CD4-positive, alpha-beta T cell treated with Interleukin-15 for 1 hour (primary cell): Measurements from ENCODE around the gene OVOL3.

ENCODE experiments used
- DNase-seq: peaks from one replicate; pipeline ENCODE4 v3.0.0-alpha.2; 2020

Gene OVOL3

GRCh38 chr19:36136964-36137686 is 26.2 kb downstream of the OVOL3 start:
- peak; percentile 36 for DNase-seq

GRCh38 chr19:36139120-36139472 is 28.2 kb downstream of the OVOL3 start:
- DNase-seq = no peak

GRCh38 chr19:36139473-36140303 is 28.7 kb downstream of the OVOL3 start, which contains the start of gene CAPNS1:
Gene CAPNS1, plus strand, starts transcription at chr19:36140066. Its CDS starts 946 bp downstream, at chr19:36141012.
- DNase-seq = peak; percentile 94

GRCh38 chr19:36140304-36141038 is 29.5 kb downstream of the OVOL3 start:
- peak; percentile 72 for DNase-seq

DNA sequence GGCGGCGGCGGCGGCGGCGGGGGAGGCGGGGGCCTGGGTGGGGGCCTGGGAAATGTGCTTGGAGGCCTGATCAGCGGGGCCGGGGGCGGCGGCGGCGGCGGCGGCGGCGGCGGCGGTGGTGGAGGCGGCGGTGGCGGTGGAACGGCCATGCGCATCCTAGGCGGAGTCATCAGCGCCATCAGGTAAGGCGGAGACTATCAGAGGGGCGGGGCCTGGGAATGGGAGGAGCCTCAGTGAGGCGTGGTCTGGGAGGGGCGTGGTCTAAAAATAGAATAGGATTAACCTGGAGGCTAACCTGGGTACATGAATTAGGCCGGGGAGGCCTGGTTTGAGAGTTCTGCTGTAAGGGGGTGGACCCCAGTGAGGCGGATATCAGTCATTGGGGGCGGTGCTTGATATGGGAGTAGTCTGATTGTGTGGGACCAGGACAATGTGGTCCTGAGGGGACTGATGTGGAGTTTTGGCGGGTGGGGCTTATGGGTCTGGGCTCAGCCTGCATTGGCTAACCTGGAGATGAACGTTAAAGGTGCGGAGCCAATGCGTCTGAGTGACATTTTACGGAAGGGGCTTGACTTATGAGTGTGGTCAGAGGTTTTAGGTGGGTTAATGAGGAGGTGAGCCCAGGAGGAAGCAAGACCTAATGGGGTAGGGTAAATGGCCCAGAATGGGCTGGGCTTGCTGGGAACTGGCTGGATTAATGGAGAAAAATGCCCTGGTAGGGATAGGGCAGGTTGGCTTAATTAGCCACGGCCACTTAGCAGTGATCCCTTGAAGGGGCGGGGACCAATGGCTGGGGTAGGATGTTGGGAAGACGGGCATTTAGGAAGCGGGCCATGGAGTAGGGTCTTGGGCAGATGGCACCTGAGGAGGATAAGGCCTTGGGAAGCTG is 30.3 kb downstream of the OVOL3 start:
- peak; percentile 88 for DNase-seq

DNA sequence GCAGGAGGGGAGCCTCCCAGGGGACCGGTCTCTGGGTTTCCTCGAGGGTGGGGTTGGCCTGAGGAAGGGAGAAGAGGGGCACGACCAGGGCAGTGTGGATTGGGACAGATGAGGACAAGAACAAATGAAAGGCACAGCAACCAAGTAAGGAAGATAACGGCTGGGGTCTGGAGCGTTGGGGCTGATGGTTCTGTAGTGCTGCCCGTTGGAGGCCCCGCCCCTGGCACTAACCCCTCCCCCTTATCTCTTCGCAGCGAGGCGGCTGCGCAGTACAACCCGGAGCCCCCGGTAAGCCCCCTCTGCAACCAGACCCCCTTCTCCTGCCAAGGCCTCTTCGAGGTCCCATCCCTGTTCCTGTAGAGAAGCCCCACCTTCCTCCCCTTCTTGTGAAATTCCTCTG is 31.1 kb downstream of the OVOL3 start:
- DNase-seq = no peak

DNA sequence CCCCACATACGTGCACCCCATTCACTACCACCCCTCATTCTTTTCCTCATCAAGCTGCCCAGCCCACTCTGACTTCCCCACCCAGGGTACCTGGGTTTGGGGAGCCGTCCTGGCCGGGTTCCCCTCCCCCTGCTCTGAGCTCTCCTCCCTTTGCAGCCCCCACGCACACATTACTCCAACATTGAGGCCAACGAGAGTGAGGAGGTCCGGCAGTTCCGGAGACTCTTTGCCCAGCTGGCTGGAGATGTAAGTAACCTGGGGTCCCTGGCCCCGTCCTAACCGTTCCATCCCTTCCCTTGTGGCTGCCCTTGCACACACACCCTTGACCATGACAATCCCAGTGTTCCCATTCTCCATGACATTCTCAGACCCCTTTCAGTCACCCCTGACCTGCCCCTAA is 31.6 kb downstream of the OVOL3 start:
- DNase-seq = no peak

GRCh38 chr19:36144624-36145023 is 33.7 kb downstream of the OVOL3 start:
- DNase-seq = no peak

DNA sequence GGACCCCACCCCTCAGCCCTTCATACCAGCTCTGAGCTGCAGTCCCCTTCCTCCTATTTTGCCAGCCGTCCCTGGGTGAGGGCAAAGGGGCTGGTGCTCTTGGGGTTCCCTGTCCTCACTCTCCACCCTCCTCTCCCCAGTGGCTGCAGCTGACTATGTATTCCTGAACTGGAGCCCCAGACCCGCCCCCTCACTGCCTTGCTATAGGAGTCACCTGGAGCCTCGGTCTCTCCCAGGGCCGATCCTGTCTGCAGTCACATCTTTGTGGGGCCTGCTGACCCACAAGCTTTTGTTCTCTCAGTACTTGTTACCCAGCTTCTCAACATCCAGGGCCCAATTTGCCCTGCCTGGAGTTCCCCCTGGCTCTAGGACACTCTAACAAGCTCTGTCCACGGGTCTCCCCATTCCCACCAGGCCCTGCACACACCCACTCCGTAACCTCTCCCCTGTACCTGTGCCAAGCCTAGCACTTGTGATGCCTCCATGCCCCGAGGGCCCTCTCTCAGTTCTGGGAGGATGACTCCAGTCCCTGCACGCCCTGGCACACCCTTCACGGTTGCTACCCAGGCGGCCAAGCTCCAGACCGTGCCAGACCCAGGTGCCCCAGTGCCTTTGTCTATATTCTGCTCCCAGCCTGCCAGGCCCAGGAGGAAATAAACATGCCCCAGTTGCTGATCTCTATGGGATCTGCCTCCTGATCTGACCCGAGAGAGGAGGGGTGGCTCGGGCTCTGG is 38.9 kb downstream of the OVOL3 start:
- DNase-seq = no peak

GRCh38 chr19:36150586-36150985 is 39.6 kb downstream of the OVOL3 start:
- DNase-seq = no peak

- DNase-seq = no peak
Observed at GRCh38 chr19:36151144-36152018, 40.4 kb downstream of the OVOL3 start.

GRCh38 chr19:36152019-36152351 is 41.0 kb downstream of the OVOL3 start:
- no peak for DNase-seq

GRCh38 chr19:36152352-36153091 is 41.6 kb downstream of the OVOL3 start, which contains the start of gene COX7A1:
Gene COX7A1, minus strand, starts transcription at chr19:36152447. Its CDS starts 40 bp downstream, at chr19:36152407.
- DNase-seq = no peak

- no peak for DNase-seq
Observed at GRCh38 chr19:36153126-36153525, 42.2 kb downstream of the OVOL3 start.

DNA sequence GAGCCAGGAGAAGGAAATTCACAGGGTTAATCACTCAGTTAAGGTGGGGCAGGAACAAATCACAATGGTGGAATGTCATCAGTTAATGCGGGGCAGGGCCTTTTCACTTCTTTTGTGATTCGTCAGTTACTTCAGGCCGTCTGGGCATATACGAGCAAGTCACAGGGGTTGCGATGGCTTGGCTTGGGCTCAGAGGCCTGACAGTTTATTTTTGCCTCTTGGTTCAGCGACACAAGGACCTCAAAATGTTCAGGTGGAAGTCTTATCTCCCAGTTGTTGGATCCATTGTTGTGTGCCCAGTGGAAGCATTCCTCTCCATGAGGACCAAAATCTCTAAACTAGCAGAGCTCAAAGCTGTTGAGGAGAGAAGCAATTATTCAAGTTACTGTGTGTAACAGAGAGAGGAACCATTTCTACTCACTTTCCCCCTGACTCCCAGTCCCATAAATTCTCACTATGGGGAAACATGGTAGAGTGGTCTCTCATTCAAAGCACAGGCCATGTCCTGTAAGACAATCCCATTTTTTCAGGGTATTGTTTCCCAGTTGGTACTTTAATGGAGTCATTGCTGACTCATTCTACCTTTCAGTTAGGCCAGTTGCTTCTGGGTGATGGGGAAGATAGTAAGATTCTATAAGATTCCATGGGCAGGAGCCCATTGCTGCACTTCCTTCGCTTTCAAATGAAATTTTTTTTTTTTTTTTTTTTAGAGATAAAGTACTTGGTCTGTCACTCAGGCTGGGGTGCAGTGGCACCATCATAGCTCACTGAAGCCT is 50.1 kb downstream of the OVOL3 start:
- DNase-seq = no peak
